ENCODE measurements around the gene PAK2. TPM values are rescaled to one million over a fixed set of nuclear protein-coding genes. Genes with fewer than 3 reads are reported as not detected.

PAK2 gene
- total RNA-seq, 2 experiments from 2014 or later, result 24.5 to 95.6 TPM

- BruUV-seq (replicated peaks), result no TSS peak
- intact Hi-C loops (cut with micrococcal nuclease; ENCODE audit: unreplicated experiment), result no loop called here
- ChIA-PET POLR2A (no interaction called here), CTCF (ENCODE audit: unreplicated experiment) (no interaction called here)
- no peak overlapping the region for H3K4me3 ChIP-seq (ENCODE audit: low read depth, low read length, poor library complexity, severe bottlenecking)
- no peaks in the 10 kb centered on the region for H3K36me3 ChIP-seq (ENCODE audit: insufficient read depth, low read length)
- no peak overlapping the region for H3K4me2 ChIP-seq (ENCODE audit: low read length)
- H3K4me1 ChIP-seq (ENCODE audit: insufficient read depth, low read length, poor library complexity, severe bottlenecking), result no peaks in the 10 kb centered on the region
- no peak overlapping the region for H2AFZ ChIP-seq (ENCODE audit: low read length)
- H4K20me1 ChIP-seq (ENCODE audit: insufficient read depth, low read length), result no peaks in the 10 kb centered on the region
- H3K9me3 ChIP-seq (ENCODE audit: low read length), result no peaks in the 10 kb centered on the region
- TF ChIP-seq EZH2phosphoT487 (IDR thresholded peaks at IDR 0.05; ENCODE audit: borderline replicate concordance, low read depth, low read length) (no peak), CTCF (conservative IDR thresholded peaks at IDR 0.05; ENCODE audit: low read length) (no peak)
- no peaks in the 10 kb centered on the region for H3K9me2 ChIP-seq (ENCODE audit: insufficient read depth, low read length)
- H3K79me2 ChIP-seq (ENCODE audit: insufficient read depth, low read depth, low read length), result no peaks in the 10 kb centered on the region
- no peak overlapping the region for H3K27ac ChIP-seq (ENCODE audit: low read depth, low read length, poor library complexity, severe bottlenecking)
- DNase-seq (ENCODE audit: low spot score), result no peak
Observed at GRCh38 chr3:196700801-196701200, 38.9 kb upstream of the PAK2 start.

GRCh38 chr3:196706327-196706726, 33.3 kb upstream of the PAK2 start:
- H4K20me1 ChIP-seq (ENCODE audit: insufficient read depth, low read length), result no peaks in the 10 kb centered on the region
- H3K4me1 ChIP-seq (ENCODE audit: insufficient read depth, low read length, poor library complexity, severe bottlenecking), result peaks cover 7% of the 10 kb centered on the region
- TF ChIP-seq CTCF (conservative IDR thresholded peaks at IDR 0.05; ENCODE audit: low read length), result no peak
- no peak for TF ChIP-seq EZH2phosphoT487 (IDR thresholded peaks at IDR 0.05; ENCODE audit: borderline replicate concordance, low read depth, low read length)
- H3K36me3 ChIP-seq (ENCODE audit: insufficient read depth, low read length), result no peaks in the 10 kb centered on the region
- no TSS peak for BruUV-seq (replicated peaks)
- no peaks in the 10 kb centered on the region for H3K9me3 ChIP-seq (ENCODE audit: low read length)
- H3K9me2 ChIP-seq (ENCODE audit: insufficient read depth, low read length), result no peaks in the 10 kb centered on the region
- peaks cover 4% of the 10 kb centered on the region; the same call in 1 of the 2 replicates for H3K79me2 ChIP-seq (ENCODE audit: insufficient read depth, low read depth, low read length)
- no peak overlapping the region for H3K4me3 ChIP-seq (ENCODE audit: low read depth, low read length, poor library complexity, severe bottlenecking)
- CTCF ChIA-PET (ENCODE audit: unreplicated experiment), result no interaction called here
- H3K27ac ChIP-seq (ENCODE audit: low read depth, low read length, poor library complexity, severe bottlenecking), result no peak overlapping the region
- intact Hi-C loops (cut with micrococcal nuclease; ENCODE audit: unreplicated experiment), result no loop called here
- no peak overlapping the region for H2AFZ ChIP-seq (ENCODE audit: low read length)
- DNase-seq (ENCODE audit: low spot score), result no peak
- POLR2A ChIA-PET, result interaction anchor here (0.6 to 1.0 kb wide), 2 partner anchors 9 to 42 kb away, joined by 3 to 4 read pairs; no protein-coding TSS in a partner anchor
- H3K4me2 ChIP-seq (ENCODE audit: low read length), result no peak overlapping the region

- Histone ChIP-seq H3K27ac (ENCODE audit: low read depth, low read length, poor library complexity, severe bottlenecking) (no peak overlapping the region), H3K9me2 (ENCODE audit: insufficient read depth, low read length) (no peaks in the 10 kb centered on the region), H3K4me3 (ENCODE audit: low read depth, low read length, poor library complexity, severe bottlenecking) (no peak overlapping the region), H2AFZ (ENCODE audit: low read length) (no peak overlapping the region), H4K20me1 (ENCODE audit: insufficient read depth, low read length) (no peaks in the 10 kb centered on the region), H3K9me3 (ENCODE audit: low read length) (no peaks in the 10 kb centered on the region), H3K4me2 (ENCODE audit: low read length) (no peak overlapping the region), H3K79me2 (ENCODE audit: insufficient read depth, low read depth, low read length) (peaks cover 4% of the 10 kb centered on the region; the same call in 1 of the 2 replicates), H3K36me3 (ENCODE audit: insufficient read depth, low read length) (no peaks in the 10 kb centered on the region), H3K4me1 (ENCODE audit: insufficient read depth, low read length, poor library complexity, severe bottlenecking) (peaks cover 7% of the 10 kb centered on the region)
- ChIA-PET CTCF (ENCODE audit: unreplicated experiment) (no interaction called here), POLR2A (interaction anchor here (0.6 to 1.2 kb wide), 3 partner anchors 10 to 133 kb away, joined by 3 to 4 read pairs (median 3); no protein-coding TSS in a partner anchor)
- TF ChIP-seq EZH2phosphoT487 (IDR thresholded peaks at IDR 0.05; ENCODE audit: borderline replicate concordance, low read depth, low read length) (no peak), CTCF (conservative IDR thresholded peaks at IDR 0.05; ENCODE audit: low read length) (no peak)
- intact Hi-C loops (cut with micrococcal nuclease; ENCODE audit: unreplicated experiment), result no loop called here
- DNase-seq (ENCODE audit: low spot score), result no peak
- no TSS peak for BruUV-seq (replicated peaks)
Observed at GRCh38 chr3:196706731-196707130, 32.9 kb upstream of the PAK2 start.
